Stimulated activated CD8-positive, alpha-beta memory T cell treated with anti-CD3 and anti-CD28 coated beads, Interleukin-4, amount 100 ng/mL, for 48 hours (primary cell): Measurements from ENCODE around the gene SGMS1.
"Not testable (repeated sequence)": the region's sequence is repeated elsewhere in the genome, so short reads cannot be mapped to it uniquely, and the experiment has no call there.

ENCODE experiments used
- DNase-seq: peaks from one replicate; pipeline ENCODE4 v3.0.0-alpha.2; 2020

SGMS1 gene

GRCh38 chr10:50445777-50446176, 178.0 kb downstream of the SGMS1 start:
- DNase-seq: not testable (repeated sequence)

GRCh38 chr10:50440489-50440888, 183.3 kb downstream of the SGMS1 start:
- no peak for DNase-seq

- no peak for DNase-seq
Measured at GRCh38 chr10:50439806-50440205, 183.9 kb downstream of the SGMS1 start.

- no peak for DNase-seq
Measured at GRCh38 chr10:50439187-50439586, 184.6 kb downstream of the SGMS1 start.

GRCh38 chr10:50438049-50438936, 185.5 kb downstream of the SGMS1 start:
- DNase-seq: no peak

- DNase-seq: no peak
Measured at GRCh38 chr10:50437248-50437647, 186.5 kb downstream of the SGMS1 start.

GRCh38 chr10:50436805-50437204, 187.0 kb downstream of the SGMS1 start:
- no peak for DNase-seq

- no peak for DNase-seq
Measured at GRCh38 chr10:50432211-50433009, 191.3 kb downstream of the SGMS1 start.

- DNase-seq: no peak
Measured at GRCh38 chr10:50431791-50432190, 192.0 kb downstream of the SGMS1 start.

- DNase-seq: no peak
Measured at GRCh38 chr10:50431133-50431532, 192.6 kb downstream of the SGMS1 start.

- no peak for DNase-seq
Measured at GRCh38 chr10:50426485-50426884, 197.3 kb downstream of the SGMS1 start.

- not testable (repeated sequence) for DNase-seq
Measured at GRCh38 chr10:50425215-50425614, 198.5 kb downstream of the SGMS1 start.

GRCh38 chr10:50423448-50423847, 200.3 kb downstream of the SGMS1 start:
- DNase-seq: no peak

- no peak for DNase-seq
Measured at GRCh38 chr10:50422259-50422658, 201.5 kb downstream of the SGMS1 start.

- DNase-seq: peak; percentile 44
Measured at GRCh38 chr10:50421026-50421719, 202.6 kb downstream of the SGMS1 start.

- DNase-seq: no peak
Measured at GRCh38 chr10:50420196-50420595, 203.6 kb downstream of the SGMS1 start.

GRCh38 chr10:50419756-50420155, 204.0 kb downstream of the SGMS1 start:
- DNase-seq: no peak

- DNase-seq: no peak
Measured at GRCh38 chr10:50419091-50419490, 204.7 kb downstream of the SGMS1 start.

- peak; percentile 52 for DNase-seq
Measured at GRCh38 chr10:50417886-50418830, 205.6 kb downstream of the SGMS1 start.

GRCh38 chr10:50417486-50417885, 206.3 kb downstream of the SGMS1 start:
- DNase-seq: no peak

GRCh38 chr10:50416881-50417280, 206.9 kb downstream of the SGMS1 start:
- no peak for DNase-seq

- no peak for DNase-seq
Measured at GRCh38 chr10:50416181-50416824, 207.5 kb downstream of the SGMS1 start.
